DND-41 (cell line): ENCODE results near the gene PEF1.

Experiments
- ATAC-seq: fragments of 200-7000 bp; cut with Tn5 transposase; 3 replicates; pipeline ENCODE4 v1.9.1; 2021; ENCODE audit warnings: low read depth; ENCODE audit not compliant: insufficient read depth
- DNase-seq: peaks from one replicate; pipeline ENCODE4 v3.0.0-alpha.2; 2020
- H2AFZ ChIP-seq: 2 replicates; pipeline ENCODE4 v1.6.0; 2012; ENCODE audit warnings: low read depth, low read length
- H3K27ac ChIP-seq: 2 replicates; pipeline ENCODE4 v1.5.1; 2012; ENCODE audit warnings: low read length, inconsistent platforms
- H3K27me3 ChIP-seq: fragments of 200-600 bp; sonication (generic); 2 replicates; pipeline ENCODE4 v1.6.0; 2012; ENCODE audit warnings: low read length, mild to moderate bottlenecking, inconsistent platforms; ENCODE audit not compliant: insufficient read depth, poor library complexity
- H3K36me3 ChIP-seq: 2 replicates; pipeline ENCODE4 v1.5.1; 2012; ENCODE audit warnings: low read length, inconsistent platforms; ENCODE audit not compliant: insufficient read depth
- H3K4me1 ChIP-seq: 2 replicates; pipeline ENCODE4 v1.5.1; 2012; ENCODE audit warnings: mild to moderate bottlenecking, low read length; ENCODE audit not compliant: insufficient read depth
- H3K4me2 ChIP-seq: 2 replicates; pipeline ENCODE4 v1.6.0; 2012; ENCODE audit warnings: mild to moderate bottlenecking, moderate library complexity, low read length, inconsistent platforms; ENCODE audit not compliant: insufficient read depth
- H3K4me3 ChIP-seq, 2 experiments: fragments of 200-600 bp in 1 of 2; shearing (Covaris generic) in 1 of 2; 2 replicates each; pipeline ENCODE4 v1.5.1; 2012 to 2016; ENCODE audit warnings: inconsistent platforms in 2 of 2, low read length in 2 of 2, mild to moderate bottlenecking in 2 of 2, low read depth in 1 of 2, moderate library complexity in 1 of 2
- H3K79me2 ChIP-seq: 2 replicates; pipeline ENCODE4 v1.6.0; 2012; ENCODE audit warnings: low read length, inconsistent platforms; ENCODE audit not compliant: insufficient read depth
- H3K9ac ChIP-seq: 2 replicates; pipeline ENCODE4 v1.6.0; 2012; ENCODE audit warnings: low read depth, mild to moderate bottlenecking, inconsistent platforms, low read length, moderate library complexity
- H3K9me3 ChIP-seq: 2 replicates; pipeline ENCODE4 v1.5.1; 2012; ENCODE audit warnings: low read length, moderate library complexity, mild to moderate bottlenecking, inconsistent platforms; ENCODE audit not compliant: insufficient read depth, severe bottlenecking
- H4K20me1 ChIP-seq: 2 replicates; pipeline ENCODE4 v1.6.0; 2012; ENCODE audit warnings: low read length; ENCODE audit not compliant: insufficient read depth
- EZH2 ChIP-seq: IDR thresholded peaks from 3 replicates; pipeline ENCODE4 v1.6.1; 2012; ENCODE audit warnings: borderline replicate concordance, low read depth, mild to moderate bottlenecking, moderate library complexity, low read length, inconsistent platforms; ENCODE audit not compliant: severe bottlenecking
- TF ChIP-seq, protein P1 (sequence below): IDR thresholded peaks from 2 replicates; pipeline ENCODE4 v1.5.1; 2012; ENCODE audit warnings: borderline replicate concordance, low read length, moderate library complexity, mild to moderate bottlenecking; ENCODE audit not compliant: poor library complexity, severe bottlenecking; ENCODE audit errors: extremely low read depth

Gene PEF1

GRCh38 chr1:31621498-31621820 lies 23.2 kb downstream of the PEF1 start:
- H3K4me2 ChIP-seq = no peak overlapping the region
- H3K27ac ChIP-seq = no peak overlapping the region
- H3K27me3 ChIP-seq = peaks cover 7% of the 10 kb centered on the region
- no peak overlapping the region for H3K4me3 ChIP-seq
- DNase-seq (no peak), ATAC-seq (no peak)
- H3K79me2 ChIP-seq = no peaks in the 10 kb centered on the region
- no peak overlapping the region for H2AFZ ChIP-seq
- H3K36me3 ChIP-seq = no peaks in the 10 kb centered on the region
- H3K4me1 ChIP-seq = no peaks in the 10 kb centered on the region
- 0 out of 2 replicates have a peak, but pooled peaks cover 3% of the 10 kb centered on the region for H4K20me1 ChIP-seq
- TF ChIP-seq, protein P1, sequence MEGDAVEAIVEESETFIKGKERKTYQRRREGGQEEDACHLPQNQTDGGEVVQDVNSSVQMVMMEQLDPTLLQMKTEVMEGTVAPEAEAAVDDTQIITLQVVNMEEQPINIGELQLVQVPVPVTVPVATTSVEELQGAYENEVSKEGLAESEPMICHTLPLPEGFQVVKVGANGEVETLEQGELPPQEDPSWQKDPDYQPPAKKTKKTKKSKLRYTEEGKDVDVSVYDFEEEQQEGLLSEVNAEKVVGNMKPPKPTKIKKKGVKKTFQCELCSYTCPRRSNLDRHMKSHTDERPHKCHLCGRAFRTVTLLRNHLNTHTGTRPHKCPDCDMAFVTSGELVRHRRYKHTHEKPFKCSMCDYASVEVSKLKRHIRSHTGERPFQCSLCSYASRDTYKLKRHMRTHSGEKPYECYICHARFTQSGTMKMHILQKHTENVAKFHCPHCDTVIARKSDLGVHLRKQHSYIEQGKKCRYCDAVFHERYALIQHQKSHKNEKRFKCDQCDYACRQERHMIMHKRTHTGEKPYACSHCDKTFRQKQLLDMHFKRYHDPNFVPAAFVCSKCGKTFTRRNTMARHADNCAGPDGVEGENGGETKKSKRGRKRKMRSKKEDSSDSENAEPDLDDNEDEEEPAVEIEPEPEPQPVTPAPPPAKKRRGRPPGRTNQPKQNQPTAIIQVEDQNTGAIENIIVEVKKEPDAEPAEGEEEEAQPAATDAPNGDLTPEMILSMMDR = no peak
- no peak for TF ChIP-seq EZH2
- no peak overlapping the region for H3K9ac ChIP-seq
- no peaks in the 10 kb centered on the region for H3K9me3 ChIP-seq

- TF ChIP-seq, protein P1 = no peak
- TF ChIP-seq EZH2 = no peak
- ATAC-seq (no peak), DNase-seq (no peak)
- Histone ChIP-seq H3K36me3 (no peaks in the 10 kb centered on the region), H3K4me3 (no peak overlapping the region), H3K79me2 (no peaks in the 10 kb centered on the region), H4K20me1 (0 out of 2 replicates have a peak, but pooled peaks cover 8% of the 10 kb centered on the region), H3K27ac (no peak overlapping the region), H3K27me3 (peaks cover 11% of the 10 kb centered on the region), H3K9me3 (no peaks in the 10 kb centered on the region), H3K4me2 (no peak overlapping the region), H3K9ac (no peak overlapping the region), H3K4me1 (no peaks in the 10 kb centered on the region), H2AFZ (no peak overlapping the region)
These were observed 23.8 kb downstream of the PEF1 start for GRCh38 chr1:31620631-31621497.

DNA sequence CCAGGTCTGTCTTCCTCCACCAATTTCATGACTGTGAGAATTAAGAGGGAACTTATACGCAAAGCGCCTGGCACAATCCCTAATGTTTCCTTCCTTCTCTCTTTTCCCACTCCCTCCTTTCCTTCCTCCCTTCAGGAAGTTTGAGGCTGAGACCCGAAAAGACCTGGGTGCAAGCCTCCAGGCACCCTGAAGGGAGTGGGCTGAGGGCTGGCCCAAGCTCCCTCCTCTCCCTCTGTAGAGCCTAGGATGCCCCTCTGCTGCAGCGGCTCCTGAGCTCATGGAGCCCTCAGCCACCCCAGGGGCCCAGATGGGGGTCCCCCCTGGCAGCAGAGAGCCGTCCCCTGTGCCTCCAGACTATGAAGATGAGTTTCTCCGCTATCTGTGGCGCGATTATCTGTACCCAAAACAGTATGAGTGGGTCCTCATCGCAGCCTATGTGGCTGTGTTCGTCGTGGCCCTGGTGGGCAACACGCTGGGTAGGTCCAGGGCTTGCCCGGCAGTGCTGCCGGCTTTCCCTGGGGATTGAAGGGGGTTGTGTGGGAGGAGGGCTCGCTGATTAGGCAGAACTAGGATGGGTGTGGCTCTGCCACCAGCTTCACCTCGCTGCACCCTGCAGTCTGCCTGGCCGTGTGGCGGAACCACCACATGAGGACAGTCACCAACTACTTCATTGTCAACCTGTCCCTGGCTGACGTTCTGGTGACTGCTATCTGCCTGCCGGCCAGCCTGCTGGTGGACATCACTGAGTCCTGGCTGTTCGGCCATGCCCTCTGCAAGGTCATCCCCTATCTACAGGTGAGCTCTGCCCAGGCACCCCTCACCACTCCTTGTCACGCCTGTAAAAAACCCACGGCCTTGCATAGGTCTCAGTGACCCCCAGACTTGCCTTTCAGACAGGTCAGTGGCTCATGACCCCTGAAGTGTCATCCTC lies 25.5 kb downstream of the PEF1 start:
- DNase-seq (no peak), ATAC-seq (no peak)
- TF ChIP-seq, protein P1 = no peak
- TF ChIP-seq EZH2 = no peak
- no peak overlapping the region for H3K4me2 ChIP-seq
- 0 out of 2 replicates have a peak, but pooled peaks cover 8% of the 10 kb centered on the region for H4K20me1 ChIP-seq
- H3K9me3 ChIP-seq = no peaks in the 10 kb centered on the region
- peaks cover 11% of the 10 kb centered on the region for H3K27me3 ChIP-seq
- H3K79me2 ChIP-seq = no peaks in the 10 kb centered on the region
- H3K27ac ChIP-seq = no peak overlapping the region
- H3K4me1 ChIP-seq = no peaks in the 10 kb centered on the region
- no peaks in the 10 kb centered on the region for H3K36me3 ChIP-seq
- H2AFZ ChIP-seq = no peak overlapping the region
- no peak overlapping the region for H3K4me3 ChIP-seq
- no peak overlapping the region for H3K9ac ChIP-seq
